HG02973 (cell line): Measurements from ENCODE around the gene NETO1.
A peak's percentile ranks its signal among the peaks of the same experiment; 100 is the strongest.

Experiments
- ATAC-seq: cut with Tn5 transposase; IDR thresholded peaks from one replicate; pipeline ENCODE4 v1.9.1; 2021; ENCODE audit warnings: moderate library complexity; ENCODE audit not compliant: unreplicated experiment

Gene NETO1

GRCh38 chr18:72867746-72868584 lies at the start of gene NETO1:
TSS of gene NETO1 (minus strand) at chr18:72867987. CDS start at chr18:72867291, 696 bp downstream.
- ATAC-seq: peak; percentile 44

GRCh38 chr18:72910045-72910444 lies 42.3 kb upstream of the NETO1 start:
- no peak for ATAC-seq

- no peak for ATAC-seq
Observed at GRCh38 chr18:72908181-72908580, 40.4 kb upstream of the NETO1 start.

GRCh38 chr18:72903033-72903432 lies 35.2 kb upstream of the NETO1 start:
- no peak for ATAC-seq

- no peak for ATAC-seq
Observed at GRCh38 chr18:72899338-72899737, 31.6 kb upstream of the NETO1 start.

GRCh38 chr18:72898870-72899269 lies 31.1 kb upstream of the NETO1 start:
- ATAC-seq: no peak

GRCh38 chr18:72895548-72895947 lies 27.8 kb upstream of the NETO1 start:
- ATAC-seq: peak; percentile 56

- no peak for ATAC-seq
Observed at GRCh38 chr18:72878561-72878960, 10.8 kb upstream of the NETO1 start.

GRCh38 chr18:72878143-72878542 lies 10.4 kb upstream of the NETO1 start:
- ATAC-seq: no peak

- ATAC-seq: no peak
Observed at GRCh38 chr18:72871091-72871490, 3.3 kb upstream of the NETO1 start.

GRCh38 chr18:72869226-72870185 lies 1.7 kb upstream of the NETO1 start:
- peak; percentile 32 for ATAC-seq

GRCh38 chr18:72868585-72869225 lies 918 bp upstream of the NETO1 start:
- peak; percentile 5 for ATAC-seq

GRCh38 chr18:72866901-72867745 lies 664 bp downstream of the NETO1 start:
- ATAC-seq: peak; percentile 33

- ATAC-seq: no peak
Observed at GRCh38 chr18:72866442-72866900, 1.3 kb downstream of the NETO1 start.

- no peak for ATAC-seq
Observed at GRCh38 chr18:72863754-72864153, 4.0 kb downstream of the NETO1 start.

- ATAC-seq: no peak
Observed at GRCh38 chr18:72859088-72859487, 8.7 kb downstream of the NETO1 start.

- ATAC-seq: no peak
Observed at GRCh38 chr18:72849671-72850070, 18.1 kb downstream of the NETO1 start.

GRCh38 chr18:72848503-72849237 lies 19.1 kb downstream of the NETO1 start:
- no peak for ATAC-seq

GRCh38 chr18:72847771-72848170 lies 20.0 kb downstream of the NETO1 start:
- ATAC-seq: no peak
